Activated CD8-positive, alpha-beta memory T cell treated with anti-CD3 and anti-CD28 coated beads for 36 hours (primary cell): ENCODE results near the gene DAP. TPM values are rescaled to one million over a fixed set of nuclear protein-coding genes. Genes with fewer than 3 reads are reported as not detected.
"Not testable (repeated sequence)": the region's sequence is repeated elsewhere in the genome, so short reads cannot be mapped to it uniquely, and the experiment has no call there.

Source experiments
- CTCF ChIA-PET: fragments of 350-600 bp; sonication (Branson Sonifier 250); formaldehyde crosslinking; loops from one replicate; lab custom pipeline; 2021; ENCODE audit warnings: antibody characterized with exemption; lab: Charles Lee
- POLR2A ChIA-PET: fragments of 350-600 bp; sonication (Branson Sonifier 250); formaldehyde crosslinking; loops from one replicate; lab custom pipeline; 2021; ENCODE audit warnings: antibody characterized with exemption; lab: Charles Lee
- total RNA-seq, 2 experiments: library from RNA; stranded (reverse); gene quantifications; one replicate each; pipeline ENCODE4 v1.2.3, GENCODE V29; 2021

The DAP gene
- 10 to 100 TPM; 55.8 to 58.7 TPM for total RNA-seq

- POLR2A ChIA-PET: interaction anchor here (1.2 kb wide), 1 partner anchor 8 kb away, joined by 3 read pairs; no protein-coding TSS in a partner anchor
Measured at GRCh38 chr5:10761185-10761932, at the start of gene DAP. TSS of gene DAP (minus strand) at chr5:10761234. CDS start at chr5:10761068, 166 bp downstream.

GRCh38 chr5:10808347-10809226, 47.6 kb upstream of the DAP start:
- ChIA-PET POLR2A (interaction anchor here (0.6 kb wide), 1 partner anchor 9 kb away, joined by 6 read pairs; no protein-coding TSS in a partner anchor), CTCF (no interaction called here)

More at GRCh38 chr5:10761185-10761932, at the start of gene DAP:
- CTCF ChIA-PET: no interaction called here

GRCh38 chr5:10801931-10802666, 41.1 kb upstream of the DAP start:
- POLR2A ChIA-PET: no interaction called here
- CTCF ChIA-PET: no interaction called here

- POLR2A ChIA-PET: no interaction called here
Measured at GRCh38 chr5:10800852-10801251, 39.8 kb upstream of the DAP start.

GRCh38 chr5:10797261-10797660, 36.2 kb upstream of the DAP start:
- POLR2A ChIA-PET: no interaction called here
- CTCF ChIA-PET: no interaction called here

More at GRCh38 chr5:10800852-10801251, 39.8 kb upstream of the DAP start:
- CTCF ChIA-PET: no interaction called here

GRCh38 chr5:10793785-10794184, 32.8 kb upstream of the DAP start:
- ChIA-PET CTCF (no interaction called here), POLR2A (no interaction called here)

GRCh38 chr5:10792336-10792735, 31.3 kb upstream of the DAP start:
- ChIA-PET POLR2A (no interaction called here), CTCF (no interaction called here)

- ChIA-PET CTCF (no interaction called here), POLR2A (no interaction called here)
Measured at GRCh38 chr5:10789726-10790125, 28.7 kb upstream of the DAP start.

GRCh38 chr5:10789021-10789420, 28.0 kb upstream of the DAP start:
- ChIA-PET CTCF (no interaction called here), POLR2A (no interaction called here)

- POLR2A ChIA-PET: no interaction called here
- CTCF ChIA-PET: no interaction called here
Measured at GRCh38 chr5:10788358-10788757, 27.3 kb upstream of the DAP start.

- POLR2A ChIA-PET: no interaction called here
- CTCF ChIA-PET: no interaction called here
Measured at GRCh38 chr5:10786835-10787234, 25.8 kb upstream of the DAP start.

GRCh38 chr5:10780208-10780607, 19.2 kb upstream of the DAP start:
- POLR2A ChIA-PET, CTCF ChIA-PET: not testable (repeated sequence)

- ChIA-PET CTCF (no interaction called here), POLR2A (no interaction called here)
Measured at GRCh38 chr5:10779592-10779991, 18.6 kb upstream of the DAP start.

- POLR2A ChIA-PET: no interaction called here
- CTCF ChIA-PET: no interaction called here
Measured at GRCh38 chr5:10778179-10778910, 17.3 kb upstream of the DAP start.

GRCh38 chr5:10775646-10776045, 14.6 kb upstream of the DAP start:
- CTCF ChIA-PET: no interaction called here
- POLR2A ChIA-PET: no interaction called here

GRCh38 chr5:10772901-10773585, 12.0 kb upstream of the DAP start:
- ChIA-PET CTCF (no interaction called here), POLR2A (no interaction called here)

GRCh38 chr5:10768328-10768899, 7.4 kb upstream of the DAP start:
- ChIA-PET POLR2A (no interaction called here), CTCF (no interaction called here)

GRCh38 chr5:10762776-10763500, 1.9 kb upstream of the DAP start:
- ChIA-PET POLR2A (interaction anchor here (0.6 kb wide), 1 partner anchor 169 kb away, joined by 3 read pairs; no protein-coding TSS in a partner anchor), CTCF (no interaction called here)
